Measurements from ENCODE around the gene ZFAND2B.

The ZFAND2B gene

DNA sequence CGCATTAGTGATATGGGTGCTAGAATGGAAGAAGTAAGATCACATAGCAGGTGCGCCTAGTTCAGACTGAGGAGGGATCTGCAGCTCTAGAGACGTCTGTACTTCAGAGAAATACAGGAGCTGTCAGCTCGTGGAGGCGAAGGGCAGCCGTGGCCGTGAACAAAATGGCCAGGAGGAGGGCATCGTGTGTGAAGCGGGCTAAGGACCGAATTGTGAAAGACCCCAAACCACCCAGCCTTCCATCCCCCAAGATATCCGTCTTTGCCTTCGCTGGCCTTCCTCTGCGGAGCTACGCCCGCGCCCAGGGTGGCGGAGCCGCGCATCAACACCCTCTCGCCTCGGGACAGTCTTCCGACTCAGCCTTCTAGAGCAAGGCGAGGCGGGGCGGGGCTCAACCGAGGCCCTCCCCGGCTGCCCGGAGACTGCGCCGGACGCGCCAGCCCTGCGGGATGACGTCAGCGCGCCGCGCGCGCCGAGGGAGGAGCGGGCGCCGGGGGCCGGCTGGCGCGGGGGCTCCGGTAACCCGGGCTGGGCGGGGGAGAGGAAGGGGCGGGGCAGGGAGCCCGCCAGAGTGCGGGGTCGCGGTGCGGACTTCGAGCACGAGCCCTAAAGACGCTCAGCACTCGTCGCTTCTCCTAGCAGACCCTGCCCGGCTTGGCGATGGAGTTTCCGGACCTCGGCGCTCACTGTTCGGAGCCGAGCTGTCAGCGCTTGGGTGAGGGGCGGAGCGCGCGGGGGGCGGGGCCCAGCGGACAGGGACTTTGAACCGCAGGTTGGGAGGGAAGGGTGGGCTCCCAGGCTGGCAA, at the start of gene ZFAND2B:
TSS of gene ZFAND2B (plus strand) at position 455 of the 806 bp plus-strand sequence. CDS start at position 661, 206 bp downstream.
- peak; percentile 91 to 93 for DNase-seq

GRCh38 chr2:219157396-219157795, 49.2 kb upstream of the ZFAND2B start:
- DNase-seq = no peak

- no peak for DNase-seq
Measured at GRCh38 chr2:219158025-219158424, 48.6 kb upstream of the ZFAND2B start.

- no peak for DNase-seq
Measured at GRCh38 chr2:219158586-219158985, 48.0 kb upstream of the ZFAND2B start.

DNA sequence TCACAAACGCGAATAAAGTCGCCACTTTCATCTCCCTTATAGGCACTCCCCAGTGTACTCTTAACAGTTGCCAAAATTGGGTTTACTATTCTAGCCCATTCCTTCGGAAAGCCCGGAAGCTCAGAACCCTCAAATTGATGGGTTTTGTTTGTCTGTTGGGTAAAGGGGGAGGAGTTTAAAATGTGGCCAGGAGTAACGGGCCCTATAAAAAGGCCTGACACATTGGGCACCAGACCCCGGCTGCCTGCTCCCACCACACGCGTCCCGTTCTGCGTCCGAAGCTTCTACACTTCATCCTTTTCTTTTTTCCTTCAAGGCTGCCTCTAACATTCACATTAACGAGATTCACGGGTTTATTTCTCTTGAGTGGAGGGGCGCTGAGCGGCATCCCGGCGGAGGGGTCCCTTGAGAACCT, 46.8 kb upstream of the ZFAND2B start:
- DNase-seq = peak in 1 of 2 donors; percentile 9

DNA sequence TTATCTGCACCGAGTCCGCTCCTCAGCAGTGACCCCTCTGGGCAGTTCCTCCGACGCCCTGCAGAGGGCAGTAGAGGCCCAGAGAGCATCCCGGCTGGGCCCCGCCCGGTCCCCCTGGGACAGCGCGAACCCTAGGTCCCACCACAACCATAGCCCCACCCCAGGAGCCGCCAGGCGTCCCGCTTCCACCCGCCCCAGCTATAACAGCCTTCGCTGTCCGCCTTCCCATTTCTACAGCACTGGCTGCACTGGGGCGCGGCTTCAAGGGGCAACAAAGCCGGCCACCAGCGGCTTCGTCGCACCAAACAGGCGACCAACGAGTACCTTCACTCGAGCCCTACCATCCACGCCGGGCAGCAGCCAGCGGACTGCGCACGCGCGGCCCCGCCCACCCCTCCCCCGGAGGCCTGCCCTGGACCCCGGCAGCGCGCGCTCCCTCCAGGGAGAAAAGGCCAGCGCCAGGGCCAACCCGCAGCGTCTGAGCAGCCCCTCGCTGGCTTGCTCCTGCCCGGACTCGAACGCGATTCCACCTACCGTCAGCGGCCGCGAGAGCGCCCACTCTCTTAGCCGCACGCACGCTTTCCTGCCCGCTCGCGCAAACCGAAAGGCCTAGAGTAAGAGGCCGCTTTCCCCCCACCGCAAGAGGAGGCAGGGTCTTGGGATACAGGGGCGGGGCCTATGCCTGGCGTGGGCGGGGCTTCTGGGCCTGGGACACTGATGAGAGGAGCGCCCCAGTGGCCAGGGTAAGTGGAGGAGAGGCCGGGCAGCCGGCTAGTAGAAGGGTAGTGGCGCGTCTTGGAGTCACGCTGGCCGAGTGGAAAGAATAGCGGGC, 46.2 kb upstream of the ZFAND2B start, which contains the start of gene NHEJ1:
TSS of gene NHEJ1 (minus strand) at position 630 of the 832 bp plus-strand sequence. CDS start 2,453 bp downstream, outside the sequence.
- DNase-seq = peak; percentile 91 to 95

- no peak for DNase-seq
Measured at GRCh38 chr2:219161097-219161496, 45.5 kb upstream of the ZFAND2B start.

- no peak for DNase-seq
Measured at GRCh38 chr2:219163156-219163555, 43.4 kb upstream of the ZFAND2B start.

DNA sequence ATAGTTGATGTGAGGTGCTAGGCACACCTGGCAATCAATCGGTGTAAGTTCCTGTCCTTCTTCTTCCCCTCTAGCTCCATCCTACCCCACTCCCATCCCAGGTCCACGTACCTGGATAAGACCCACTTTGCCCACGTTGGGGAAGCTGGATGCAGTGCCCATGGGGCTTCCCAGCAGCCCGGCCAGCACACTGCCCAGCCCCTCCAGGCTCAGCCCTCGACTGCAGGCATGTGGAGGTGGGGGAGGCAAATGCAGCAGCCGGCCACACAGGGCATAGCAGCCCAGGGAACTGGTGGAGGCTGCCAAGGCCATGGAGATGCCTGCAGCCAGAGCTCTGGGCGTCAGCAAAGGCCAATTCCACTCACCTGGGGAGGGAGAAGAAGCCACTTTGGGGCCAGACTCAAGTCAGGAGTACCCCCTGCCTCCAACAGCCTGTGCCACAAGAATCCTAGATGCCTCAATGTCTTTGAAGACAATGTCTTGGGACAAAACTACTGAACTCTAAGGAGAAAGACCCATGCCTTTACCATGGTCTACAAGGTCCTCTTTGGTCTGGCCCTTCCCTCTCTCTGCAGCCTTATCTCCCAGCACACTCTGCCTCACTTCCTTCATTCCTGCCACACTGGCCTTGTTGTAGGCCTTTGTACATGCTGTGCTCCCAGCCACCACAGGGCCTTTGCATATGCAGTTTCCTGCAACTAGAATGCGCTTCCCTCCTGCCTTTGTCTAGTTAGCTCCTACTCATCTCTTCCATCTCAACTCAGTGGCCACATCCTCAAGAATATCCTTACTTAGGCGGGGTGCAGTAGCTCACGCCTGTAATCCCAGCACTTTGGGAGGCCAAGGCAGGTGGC, 41.3 kb upstream of the ZFAND2B start:
- DNase-seq = no peak

GRCh38 chr2:219167997-219168396, 38.6 kb upstream of the ZFAND2B start:
- DNase-seq = no peak

- peak in 1 of 2 donors; percentile 9 for DNase-seq
Measured at GRCh38 chr2:219168526-219168925, 38.1 kb upstream of the ZFAND2B start.

DNA sequence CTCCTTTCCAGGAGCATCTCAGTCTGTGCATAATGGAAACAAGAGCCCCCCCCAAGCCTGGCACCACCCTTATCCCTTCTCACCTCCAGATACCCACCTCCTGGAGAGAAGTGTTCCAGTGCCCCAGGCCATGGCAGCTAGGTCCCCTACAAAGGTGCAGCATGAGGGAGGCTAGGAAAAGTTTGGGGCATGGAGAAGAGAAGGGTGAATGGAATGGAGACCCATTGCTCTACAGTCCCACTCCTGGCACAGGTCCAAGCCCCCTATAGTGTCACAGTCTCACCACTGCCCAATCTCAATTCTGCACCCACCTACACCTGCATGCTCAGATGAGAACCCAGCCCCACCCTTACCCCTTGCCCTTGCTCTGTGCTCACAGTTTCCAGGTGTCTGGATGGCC, 37.6 kb upstream of the ZFAND2B start:
- DNase-seq = no peak

- no peak for DNase-seq
Measured at GRCh38 chr2:219169930-219170654, 36.5 kb upstream of the ZFAND2B start, which contains the start of gene SLC23A3. Gene SLC23A3 (minus strand): TSS chr2:219170029. CDS start chr2:219169984, 45 bp downstream.

DNA sequence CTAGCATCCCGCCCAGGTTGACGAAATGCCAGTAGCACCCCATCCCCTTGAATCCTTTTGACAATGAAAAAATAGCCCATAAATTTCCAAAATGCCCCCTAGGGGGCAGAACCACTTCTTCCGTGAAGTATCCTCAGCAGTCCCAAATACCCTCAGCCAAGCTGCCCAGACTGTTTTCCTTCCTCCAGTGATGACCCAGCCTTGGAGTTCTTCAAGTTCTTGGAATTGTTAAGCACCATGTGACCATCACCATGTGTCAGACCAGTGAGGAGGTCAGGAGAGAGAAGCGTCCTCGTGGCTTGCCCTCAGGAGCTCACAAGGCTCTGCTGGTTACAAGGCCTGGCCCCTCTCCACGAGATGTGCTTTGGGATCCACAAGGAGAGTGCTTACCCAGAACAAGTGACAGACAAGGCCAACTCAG, 35.3 kb upstream of the ZFAND2B start:
- DNase-seq = peak; percentile 36 to 78

DNA sequence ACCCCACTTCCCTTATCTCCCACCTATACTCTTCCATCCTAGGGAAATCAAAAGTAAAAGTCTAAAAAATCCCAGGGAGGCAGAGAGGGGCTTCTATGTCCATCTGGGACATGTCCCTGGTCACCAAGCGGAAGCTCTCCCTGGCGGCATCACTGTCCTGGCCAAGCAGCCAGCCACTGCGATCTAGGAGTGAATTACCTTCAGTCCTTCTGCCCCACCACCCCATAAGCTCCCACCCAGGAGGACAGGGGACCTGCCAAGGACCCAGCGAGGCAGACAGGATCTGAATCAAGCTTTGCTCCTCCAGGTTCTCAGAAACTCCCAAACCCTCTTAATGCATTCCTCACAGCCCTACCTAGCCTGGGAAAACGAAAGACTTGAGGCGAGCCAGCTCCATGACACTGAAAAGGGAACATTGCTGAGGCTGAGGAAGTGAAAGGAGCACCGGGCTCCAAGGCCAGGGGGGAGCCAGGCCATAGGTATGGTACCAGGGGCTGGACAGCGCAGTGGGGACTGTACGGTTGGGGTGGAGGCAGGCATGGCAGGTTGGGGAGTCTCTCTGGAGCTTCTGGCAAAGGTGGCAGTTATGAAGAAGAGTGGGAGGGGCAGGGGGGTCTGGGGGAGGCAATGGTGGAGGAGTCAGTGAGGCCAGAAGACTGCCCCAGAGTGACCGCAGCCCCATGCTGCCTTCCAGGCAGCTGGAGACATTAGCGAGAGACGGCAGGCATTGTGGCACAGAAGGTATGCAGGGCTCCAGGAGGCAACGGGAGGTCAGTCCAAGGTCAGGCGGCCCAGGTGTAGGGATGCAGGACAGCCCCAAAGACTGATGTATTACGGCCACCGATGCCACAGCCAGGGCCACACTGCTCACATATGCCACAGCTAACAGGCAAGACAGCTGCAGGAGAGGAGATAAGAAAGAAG, 34.1 kb upstream of the ZFAND2B start:
- no peak for DNase-seq

DNA sequence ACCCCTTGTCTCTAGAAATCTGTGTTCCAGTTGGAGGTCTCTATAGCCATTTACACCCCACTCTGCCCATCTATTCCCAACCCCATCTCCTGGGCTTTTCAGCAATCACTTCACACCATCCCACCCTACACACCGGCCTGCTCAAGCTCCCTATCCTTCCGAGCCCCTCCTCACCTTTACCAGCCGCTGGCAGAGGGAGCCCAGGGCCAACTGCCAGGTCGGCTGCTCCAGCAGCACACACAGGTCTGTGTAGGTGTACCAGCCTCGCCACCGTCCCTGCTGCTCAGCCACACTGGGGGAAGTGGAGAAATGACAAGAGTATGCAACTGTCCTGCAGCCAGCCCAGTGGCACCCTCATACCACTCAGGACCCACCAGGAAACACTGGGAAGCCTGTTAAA, 33.4 kb upstream of the ZFAND2B start:
- no peak for DNase-seq

DNA sequence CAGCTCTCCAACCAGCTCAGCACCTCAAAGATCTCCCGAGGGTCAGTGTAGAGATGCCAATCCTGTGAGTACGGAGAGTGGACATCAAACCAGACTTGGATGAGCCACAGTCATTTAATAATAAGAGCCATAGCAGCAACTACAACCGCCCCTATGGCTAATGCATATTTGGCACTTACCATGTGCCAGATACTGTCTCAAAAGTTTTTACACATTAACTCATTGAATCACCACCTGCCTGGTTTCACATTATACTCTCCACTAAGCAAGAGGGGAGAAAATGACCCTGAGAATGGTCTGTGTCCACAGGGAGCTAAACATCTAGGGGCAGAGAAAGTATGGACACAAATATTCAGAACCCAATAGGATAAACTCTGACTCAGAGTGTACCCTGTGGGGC, 32.4 kb upstream of the ZFAND2B start:
- no peak for DNase-seq

DNA sequence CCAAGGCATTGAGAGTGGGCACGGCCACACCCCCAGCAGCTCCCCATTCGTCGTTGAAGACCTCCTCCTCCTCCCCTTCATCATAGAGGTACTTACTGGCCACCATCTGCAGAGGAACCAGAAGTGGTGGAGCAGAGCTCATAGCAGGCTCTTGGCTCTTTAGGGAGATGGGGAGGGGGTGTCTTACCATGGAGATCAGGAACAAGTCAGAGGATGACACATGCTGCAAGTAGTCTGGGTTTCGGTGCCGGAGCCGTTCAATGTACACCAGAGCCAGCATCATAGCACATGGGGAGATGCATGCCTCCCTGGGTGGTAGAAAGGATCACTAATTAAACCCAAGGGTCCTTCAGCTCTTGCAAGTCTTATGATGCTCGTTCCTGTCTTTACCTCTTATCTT, 31.8 kb upstream of the ZFAND2B start:
- DNase-seq = no peak

DNA sequence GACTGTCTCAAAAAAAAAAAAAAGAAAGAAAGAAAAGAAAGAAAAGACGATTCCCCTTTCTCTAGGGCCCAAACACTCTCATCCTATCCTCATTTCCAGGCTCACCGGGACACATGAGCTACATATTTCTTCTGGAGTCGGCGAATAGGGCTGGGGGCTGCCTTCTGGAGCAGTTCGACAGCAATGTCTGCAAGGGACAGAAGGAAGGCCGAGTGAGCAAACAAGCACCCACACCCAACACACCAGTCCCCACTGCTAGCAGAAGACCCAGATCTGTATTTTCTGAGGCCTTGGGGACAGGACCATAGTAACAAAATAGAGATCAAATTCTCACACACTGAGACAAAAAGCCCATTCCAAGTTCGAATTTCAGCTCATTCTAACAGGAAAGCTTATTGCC, 31.1 kb upstream of the ZFAND2B start:
- no peak for DNase-seq

- peak; percentile 40 to 66 for DNase-seq
Measured at GRCh38 chr2:219175928-219176817, 30.4 kb upstream of the ZFAND2B start.

All from inflammatory macrophage treated with lipopolysaccharide for 1 hour (primary cell).